Measurements from ENCODE around the gene THSD7A.

The THSD7A gene

DNA sequence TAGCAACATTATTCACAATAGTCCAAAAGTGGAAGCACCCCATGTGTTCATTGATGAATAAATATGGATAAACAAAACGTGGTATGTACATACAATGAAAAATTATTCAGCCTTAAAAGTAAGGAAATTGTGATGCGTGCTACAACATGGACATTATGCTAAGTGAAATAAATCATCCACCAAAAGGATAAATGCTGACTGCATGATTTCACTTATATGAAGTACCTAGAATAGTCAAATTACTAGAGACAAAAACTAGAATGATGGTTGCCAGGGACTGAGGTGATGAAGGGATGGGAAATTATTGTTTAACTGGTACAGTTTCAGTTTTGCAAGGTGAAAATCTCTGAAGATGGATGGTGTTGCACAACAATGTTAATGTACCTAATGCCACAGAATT lies 56.6 kb downstream of the THSD7A start:
- Histone ChIP-seq H3K36me3 (ENCODE audit: insufficient read depth, low read length) (no peaks in the 10 kb centered on the region), H3K9me3 (ENCODE audit: low read depth, low read length) (no peaks in the 10 kb centered on the region), H3K27ac (no peak overlapping the region), H3K9ac (ENCODE audit: insufficient read length) (no peak overlapping the region), H3K4me3 (no peak overlapping the region)
- TF ChIP-seq EZH2 (IDR thresholded peaks at IDR 0.05) (no peak), POLR2AphosphoS5 (IDR thresholded peaks at IDR 0.05; ENCODE audit: borderline replicate concordance, low read depth, low read length) (no peak), FOXP2 (optimal IDR thresholded peaks at IDR 0.05; ENCODE audit: control extremely low read depth, extremely low read length, insufficient read depth) (no peak)
- DNase-seq (ENCODE audit: low read depth, low spot score), result no peak

DNA sequence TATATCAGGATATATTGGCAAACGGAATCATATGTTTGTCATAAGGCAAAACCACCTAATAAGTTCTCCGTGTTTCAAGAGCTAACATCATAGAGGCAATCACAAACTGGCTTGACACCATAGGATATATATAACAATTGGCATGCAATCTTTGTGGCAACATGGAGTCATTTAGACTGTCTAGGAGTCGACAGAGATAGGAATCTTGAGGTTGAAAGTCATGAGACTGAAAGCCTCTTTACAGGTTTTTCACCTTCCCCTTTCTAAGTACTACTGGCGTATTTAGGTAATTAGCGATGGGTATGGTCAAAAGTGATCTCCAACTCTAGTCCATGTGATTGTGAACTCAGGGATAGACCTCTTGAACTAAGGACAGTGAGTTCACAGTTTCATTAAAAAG lies 63.7 kb downstream of the THSD7A start:
- no peak for DNase-seq (ENCODE audit: low read depth, low spot score)
- H3K27ac ChIP-seq, result no peak overlapping the region

DNA sequence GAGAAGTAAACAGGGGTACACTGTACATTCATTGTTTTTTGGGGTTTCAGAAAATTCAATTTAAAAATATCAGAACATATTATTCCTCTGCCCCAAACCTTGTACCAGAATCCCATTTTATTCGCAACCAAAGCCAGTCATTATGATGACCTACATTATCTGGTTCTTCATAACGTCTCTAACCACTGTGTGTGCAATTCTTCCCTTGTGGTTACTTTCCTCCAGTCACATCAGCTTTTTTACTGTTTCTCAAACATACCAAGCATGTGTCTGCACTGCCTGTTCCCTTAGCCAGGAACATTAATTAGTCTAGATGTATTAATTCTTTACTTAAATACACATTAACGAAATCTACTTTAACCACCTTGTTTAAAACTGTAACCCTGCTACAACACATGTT lies 64.8 kb downstream of the THSD7A start:
- no peaks in the 10 kb centered on the region for H3K36me3 ChIP-seq (ENCODE audit: insufficient read depth, low read length)
- DNase-seq (ENCODE audit: low read depth, low spot score), result no peak
- H3K27ac ChIP-seq, result no peak overlapping the region
- no peak overlapping the region for H3K4me3 ChIP-seq
- H3K9me3 ChIP-seq (ENCODE audit: low read depth, low read length), result no peaks in the 10 kb centered on the region
- H3K9ac ChIP-seq (ENCODE audit: insufficient read length), result no peak overlapping the region
- TF ChIP-seq FOXP2 (optimal IDR thresholded peaks at IDR 0.05; ENCODE audit: control extremely low read depth, extremely low read length, insufficient read depth) (no peak), POLR2AphosphoS5 (IDR thresholded peaks at IDR 0.05; ENCODE audit: borderline replicate concordance, low read depth, low read length) (no peak), EZH2 (IDR thresholded peaks at IDR 0.05) (no peak)

More for the DNA sequence above, 63.7 kb downstream of the THSD7A start:
- TF ChIP-seq POLR2AphosphoS5 (IDR thresholded peaks at IDR 0.05; ENCODE audit: borderline replicate concordance, low read depth, low read length) (no peak), EZH2 (IDR thresholded peaks at IDR 0.05) (no peak), FOXP2 (optimal IDR thresholded peaks at IDR 0.05; ENCODE audit: control extremely low read depth, extremely low read length, insufficient read depth) (no peak)
- H3K36me3 ChIP-seq (ENCODE audit: insufficient read depth, low read length), result no peaks in the 10 kb centered on the region
- H3K4me3 ChIP-seq, result no peak overlapping the region
- no peak overlapping the region for H3K9ac ChIP-seq (ENCODE audit: insufficient read length)
- H3K9me3 ChIP-seq (ENCODE audit: low read depth, low read length), result no peaks in the 10 kb centered on the region

DNA sequence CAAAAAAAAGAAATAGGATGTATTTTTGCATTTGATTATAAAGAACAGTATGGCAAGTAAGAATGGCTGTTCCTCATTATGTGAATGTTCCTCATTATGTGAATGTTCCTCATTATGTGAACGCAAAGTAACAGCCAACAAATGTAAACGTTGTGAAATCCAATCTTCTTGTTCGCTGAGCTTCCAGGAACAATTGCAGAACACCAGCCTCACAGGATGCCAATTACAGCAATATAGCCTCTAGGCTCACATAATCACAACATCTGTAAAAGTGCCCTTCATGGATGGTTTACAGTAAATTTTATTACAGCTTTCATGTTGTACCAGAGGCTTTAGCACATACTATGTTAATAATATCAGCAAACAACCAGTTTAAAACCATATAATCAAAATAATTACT lies 71.6 kb downstream of the THSD7A start:
- no peaks in the 10 kb centered on the region for H3K36me3 ChIP-seq (ENCODE audit: insufficient read depth, low read length)
- no peak overlapping the region for H3K27ac ChIP-seq
- no peaks in the 10 kb centered on the region for H3K9me3 ChIP-seq (ENCODE audit: low read depth, low read length)
- H3K9ac ChIP-seq (ENCODE audit: insufficient read length), result no peak overlapping the region
- DNase-seq (ENCODE audit: low read depth, low spot score), result peak; percentile 98
- TF ChIP-seq FOXP2 (optimal IDR thresholded peaks at IDR 0.05; ENCODE audit: control extremely low read depth, extremely low read length, insufficient read depth), result peak; percentile 97
- TF ChIP-seq POLR2AphosphoS5 (IDR thresholded peaks at IDR 0.05; ENCODE audit: borderline replicate concordance, low read depth, low read length), result peak; percentile 83; the same call in 1 of the 2 replicates
- TF ChIP-seq EZH2 (IDR thresholded peaks at IDR 0.05), result no peak
- H3K4me3 ChIP-seq, result peak overlapping the region; percentile 51

DNA sequence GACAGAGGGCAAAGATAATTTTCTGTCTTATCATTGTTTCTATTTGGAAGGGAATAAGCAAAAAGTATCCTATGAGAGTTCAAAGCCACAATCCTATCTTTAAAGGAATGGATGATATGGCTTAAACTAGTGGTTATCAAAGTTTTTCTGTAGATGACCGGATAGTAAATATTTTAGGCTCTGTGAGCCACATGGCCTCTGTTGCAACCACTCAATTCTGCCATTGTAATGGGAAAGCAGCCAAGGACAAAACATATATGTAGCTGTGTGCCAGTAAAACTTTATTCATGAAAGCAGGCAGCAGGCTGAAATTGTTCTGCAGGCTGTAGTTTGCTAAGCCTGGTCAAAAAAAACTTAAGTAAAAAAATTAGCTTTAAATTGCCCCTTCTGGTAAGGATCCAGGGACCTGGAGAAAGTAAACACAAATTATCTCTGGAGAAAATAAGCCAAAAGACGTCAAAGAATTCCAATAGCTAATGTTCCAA lies 73.3 kb downstream of the THSD7A start:
- DNase-seq (ENCODE audit: low read depth, low spot score), result no peak
- Histone ChIP-seq H3K36me3 (ENCODE audit: insufficient read depth, low read length) (no peaks in the 10 kb centered on the region), H3K9me3 (ENCODE audit: low read depth, low read length) (no peaks in the 10 kb centered on the region), H3K27ac (no peak overlapping the region), H3K4me3 (no peak overlapping the region), H3K9ac (ENCODE audit: insufficient read length) (no peak overlapping the region)
- no peak for TF ChIP-seq POLR2AphosphoS5 (IDR thresholded peaks at IDR 0.05; ENCODE audit: borderline replicate concordance, low read depth, low read length)
- TF ChIP-seq FOXP2 (optimal IDR thresholded peaks at IDR 0.05; ENCODE audit: control extremely low read depth, extremely low read length, insufficient read depth), result no peak
- no peak for TF ChIP-seq EZH2 (IDR thresholded peaks at IDR 0.05)

DNA sequence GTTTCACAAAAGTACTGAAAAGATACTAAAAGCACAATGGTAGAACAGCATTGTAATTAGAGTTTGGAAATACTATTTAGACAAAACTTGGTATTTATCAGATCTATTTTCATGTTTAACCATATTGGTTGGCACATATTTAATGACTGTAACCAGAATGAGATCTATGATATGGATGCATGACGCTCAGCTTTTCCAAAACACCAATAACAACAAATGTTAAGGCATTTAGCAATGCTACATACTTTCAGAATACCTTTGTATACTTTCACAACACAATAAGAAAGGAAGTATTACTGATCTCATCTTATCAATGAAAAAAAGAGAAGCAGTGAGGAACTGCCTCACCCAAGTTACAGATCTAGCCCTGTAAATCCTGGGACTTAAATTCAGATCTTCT lies 74.8 kb downstream of the THSD7A start:
- H3K9me3 ChIP-seq (ENCODE audit: low read depth, low read length), result no peaks in the 10 kb centered on the region
- no peak for DNase-seq (ENCODE audit: low read depth, low spot score)

DNA sequence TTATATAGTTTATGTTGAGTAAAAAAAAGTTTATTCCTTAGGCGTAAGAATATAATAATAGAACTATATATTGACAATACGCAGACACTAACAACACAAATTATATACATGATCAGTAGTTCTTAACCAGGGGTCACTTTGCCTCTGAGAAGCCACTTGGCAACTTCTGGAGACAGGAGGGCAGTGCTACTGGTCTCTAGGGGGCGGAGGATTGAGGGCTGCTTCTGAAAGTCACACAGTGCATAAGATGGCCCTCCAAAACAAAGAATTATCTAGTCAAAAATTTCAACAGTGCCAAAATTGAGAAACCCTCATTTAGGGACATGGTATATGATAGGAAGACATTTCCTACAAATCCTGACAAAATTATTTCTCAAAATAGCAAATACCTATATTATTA lies 77.1 kb downstream of the THSD7A start:
- no peaks in the 10 kb centered on the region for H3K36me3 ChIP-seq (ENCODE audit: insufficient read depth, low read length)
- no peak overlapping the region for H3K4me3 ChIP-seq
- TF ChIP-seq POLR2AphosphoS5 (IDR thresholded peaks at IDR 0.05; ENCODE audit: borderline replicate concordance, low read depth, low read length) (no peak), EZH2 (IDR thresholded peaks at IDR 0.05) (no peak), FOXP2 (optimal IDR thresholded peaks at IDR 0.05; ENCODE audit: control extremely low read depth, extremely low read length, insufficient read depth) (no peak)
- H3K9ac ChIP-seq (ENCODE audit: insufficient read length), result no peak overlapping the region
- DNase-seq (ENCODE audit: low read depth, low spot score), result no peak
- H3K27ac ChIP-seq, result no peak overlapping the region
- H3K9me3 ChIP-seq (ENCODE audit: low read depth, low read length), result no peaks in the 10 kb centered on the region

More for the DNA sequence above, 74.8 kb downstream of the THSD7A start:
- Histone ChIP-seq H3K4me3 (no peak overlapping the region), H3K9ac (ENCODE audit: insufficient read length) (no peak overlapping the region), H3K36me3 (ENCODE audit: insufficient read depth, low read length) (no peaks in the 10 kb centered on the region), H3K27ac (no peak overlapping the region)
- TF ChIP-seq FOXP2 (optimal IDR thresholded peaks at IDR 0.05; ENCODE audit: control extremely low read depth, extremely low read length, insufficient read depth) (no peak), EZH2 (IDR thresholded peaks at IDR 0.05) (no peak), POLR2AphosphoS5 (IDR thresholded peaks at IDR 0.05; ENCODE audit: borderline replicate concordance, low read depth, low read length) (no peak)

DNA sequence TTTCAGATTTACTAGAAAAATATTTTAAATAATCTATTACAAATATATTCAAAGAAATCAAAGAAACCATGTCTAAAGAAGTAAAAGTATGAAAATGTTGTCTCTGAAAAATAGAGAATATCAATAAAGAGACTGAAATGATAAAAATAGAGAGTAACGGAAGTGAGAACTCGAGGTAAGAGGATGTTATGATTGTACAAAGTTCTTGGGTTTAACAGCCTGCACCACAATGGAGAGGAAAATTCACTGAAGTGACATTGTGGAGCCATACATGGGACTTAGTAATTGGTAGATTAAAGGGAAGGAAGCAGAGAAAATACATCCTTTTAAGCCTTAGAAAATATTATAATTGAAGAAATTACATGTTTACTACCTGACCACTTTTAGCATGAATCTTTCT lies 77.9 kb downstream of the THSD7A start:
- no peak for TF ChIP-seq FOXP2 (optimal IDR thresholded peaks at IDR 0.05; ENCODE audit: control extremely low read depth, extremely low read length, insufficient read depth)
- no peak for TF ChIP-seq EZH2 (IDR thresholded peaks at IDR 0.05)
- TF ChIP-seq POLR2AphosphoS5 (IDR thresholded peaks at IDR 0.05; ENCODE audit: borderline replicate concordance, low read depth, low read length), result no peak
- Histone ChIP-seq H3K27ac (no peak overlapping the region), H3K9me3 (ENCODE audit: low read depth, low read length) (no peaks in the 10 kb centered on the region), H3K36me3 (ENCODE audit: insufficient read depth, low read length) (no peaks in the 10 kb centered on the region), H3K9ac (ENCODE audit: insufficient read length) (no peak overlapping the region), H3K4me3 (no peak overlapping the region)
- no peak for DNase-seq (ENCODE audit: low read depth, low spot score)

DNA sequence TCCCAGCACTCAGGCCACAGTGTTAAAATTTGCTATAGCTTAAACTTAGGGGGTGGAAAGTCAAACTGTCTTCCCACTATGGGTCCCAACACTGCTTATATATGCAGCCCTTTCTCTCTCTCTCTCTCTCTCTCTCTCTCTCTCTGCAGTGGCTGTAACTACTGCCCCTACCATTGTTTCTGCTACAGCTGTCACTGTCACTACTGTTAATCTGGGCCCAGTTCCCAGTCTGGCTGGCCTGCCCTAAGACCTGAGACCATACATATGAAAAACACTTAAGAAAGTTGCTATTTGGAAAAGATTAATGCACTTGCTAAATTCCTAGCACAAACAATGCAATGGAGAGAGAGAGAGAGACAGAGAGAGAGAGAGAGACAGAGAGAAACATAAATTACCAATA lies 78.6 kb downstream of the THSD7A start:
- H3K36me3 ChIP-seq (ENCODE audit: insufficient read depth, low read length), result no peaks in the 10 kb centered on the region
- no peak for DNase-seq (ENCODE audit: low read depth, low spot score)

More for the DNA sequence above, 78.6 kb downstream of the THSD7A start:
- no peak overlapping the region for H3K4me3 ChIP-seq
- no peaks in the 10 kb centered on the region for H3K9me3 ChIP-seq (ENCODE audit: low read depth, low read length)
- H3K9ac ChIP-seq (ENCODE audit: insufficient read length), result no peak overlapping the region
- TF ChIP-seq EZH2 (IDR thresholded peaks at IDR 0.05), result no peak
- TF ChIP-seq POLR2AphosphoS5 (IDR thresholded peaks at IDR 0.05; ENCODE audit: borderline replicate concordance, low read depth, low read length), result no peak
- TF ChIP-seq FOXP2 (optimal IDR thresholded peaks at IDR 0.05; ENCODE audit: control extremely low read depth, extremely low read length, insufficient read depth), result no peak
- H3K27ac ChIP-seq, result no peak overlapping the region

Data from SK-N-MC (cell line).